Esophagus squamous epithelium (tissue), 5 donors: ENCODE measurements around the gene RUNDC3A. TPM values are rescaled to one million over a fixed set of nuclear protein-coding genes. Genes with fewer than 3 reads are reported as not detected.

Experiments used
- DNase-seq: peaks from one replicate; lab custom pipeline; 2025; lab: John Stamatoyannopoulos, UW
- H3K27ac ChIP-seq, 4 donors: fragments of 200-600 bp; sonication (generic); one replicate each; pipeline ENCODE4 v1.5.1; 2016 to 2019; ENCODE audit warnings: mild to moderate bottlenecking in 1 of 4
- H3K27me3 ChIP-seq, 4 donors: fragments of 200-600 bp; sonication (generic); 1 replicate in 3 of 4; 2 replicates in 1 of 4; pipeline versions ENCODE4 v1.5.1 to v1.6.0; 2017 to 2021; ENCODE audit warnings: antibody characterized with exemption in 1 of 4
- H3K36me3 ChIP-seq, 3 donors: fragments of 200-600 bp; sonication (generic); one replicate each; pipeline ENCODE4 v1.5.1; 2016 to 2019
- H3K4me1 ChIP-seq, 3 donors: fragments of 200-600 bp; sonication (generic); one replicate each; pipeline ENCODE4 v1.5.1; 2017 to 2019
- H3K4me3 ChIP-seq, 4 donors: fragments of 200-600 bp; sonication (generic); 1 replicate in 3 of 4; 2 replicates in 1 of 4; pipeline ENCODE4 v1.5.1; 2016 to 2019; ENCODE audit warnings: mild to moderate bottlenecking in 2 of 4, moderate library complexity in 1 of 4
- H3K9me3 ChIP-seq, 3 donors: fragments of 200-600 bp; sonication (generic); one replicate each; pipeline ENCODE4 v1.5.1; 2016 to 2019
- POLR2A ChIP-seq, 4 donors: fragments of 450-650 bp; IDR thresholded peaks; one replicate each; pipeline ENCODE4 v1.6.1; 2017; ENCODE audit warnings: antibody characterized with exemption in 4 of 4, mild to moderate bottlenecking in 4 of 4, moderate library complexity in 3 of 4
- WGBS, 2 donors: methylation state at CpG; one replicate each; pipeline ENCODE4 v1.1.5; 2018; 5-methylcytosine and 5-hydroxymethylcytosine counted together
- intact Hi-C: fragments of 100-400 bp; cut with DNase I; formaldehyde crosslinking; loops from one replicate; pipeline ENCODE4 v1.15.0; 2022
- total RNA-seq, 4 donors: library from RNA; depleted of rRNA; stranded (reverse); fragments of >200 nt; gene quantifications; one replicate each; pipeline ENCODE4 v1.1.0, GENCODE V29; 2016
- TF ChIP-seq, protein P1 (sequence below), 6 experiments: fragments of 450-650 bp in 4 of 6; fragments of 200-600 bp in 2 of 6; sonication (generic) in 2 of 6; IDR thresholded peaks; one replicate each; pipeline ENCODE4 v1.5.1; 2016 to 2019; ENCODE audit warnings: antibody characterized with exemption in 6 of 6, mild to moderate bottlenecking in 4 of 6, moderate library complexity in 4 of 6
- donor health status: DM: yes; HTN: yes; CAD: no.

RUNDC3A gene
- total RNA-seq, 4 donors from 2014 or later = 0.23 to 1.1 (median 0.81) TPM

DNA sequence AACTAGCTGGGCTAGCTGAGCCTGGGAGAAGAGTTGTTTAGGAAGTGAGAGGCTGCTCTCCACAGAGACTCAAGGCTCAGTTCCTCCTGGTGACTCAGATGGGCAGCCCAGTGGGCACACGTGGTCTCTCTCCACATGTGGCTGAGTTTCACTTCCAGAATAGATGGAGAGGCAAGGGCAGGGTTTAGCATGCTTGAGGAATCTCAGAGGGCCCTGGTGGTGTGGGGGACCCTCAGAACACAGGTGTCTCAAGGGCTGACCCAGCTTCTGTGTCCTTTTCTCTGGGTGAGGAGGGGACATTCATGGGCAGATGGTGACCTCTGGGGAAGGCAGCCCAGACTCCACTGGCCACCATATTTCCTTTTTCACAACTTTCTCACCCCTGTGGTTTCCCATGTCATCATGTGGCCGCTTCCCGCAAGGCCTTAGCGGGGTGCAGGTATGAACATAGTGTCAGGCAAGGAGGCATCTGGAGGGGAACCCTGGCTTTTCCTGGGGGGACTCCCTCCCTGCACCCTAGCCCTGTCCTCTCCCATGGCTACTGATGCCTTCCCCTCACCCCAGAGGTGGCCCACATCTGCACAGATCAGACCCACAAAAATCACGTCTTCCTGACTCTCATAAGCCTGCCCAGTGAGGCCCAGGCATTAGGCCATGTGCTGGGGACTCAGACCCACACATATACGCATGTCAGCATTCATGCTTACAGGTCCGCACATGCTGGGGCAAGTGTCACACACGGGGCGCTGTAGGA is 40.0 kb downstream of the RUNDC3A start:
- peaks cover 32 to 51% (median 35%) of the 10 kb centered on the region in 3 donors for H3K36me3 ChIP-seq
- peaks cover 36 to 73% (median 38%) of the 10 kb centered on the region in 3 donors for H3K4me1 ChIP-seq

DNA sequence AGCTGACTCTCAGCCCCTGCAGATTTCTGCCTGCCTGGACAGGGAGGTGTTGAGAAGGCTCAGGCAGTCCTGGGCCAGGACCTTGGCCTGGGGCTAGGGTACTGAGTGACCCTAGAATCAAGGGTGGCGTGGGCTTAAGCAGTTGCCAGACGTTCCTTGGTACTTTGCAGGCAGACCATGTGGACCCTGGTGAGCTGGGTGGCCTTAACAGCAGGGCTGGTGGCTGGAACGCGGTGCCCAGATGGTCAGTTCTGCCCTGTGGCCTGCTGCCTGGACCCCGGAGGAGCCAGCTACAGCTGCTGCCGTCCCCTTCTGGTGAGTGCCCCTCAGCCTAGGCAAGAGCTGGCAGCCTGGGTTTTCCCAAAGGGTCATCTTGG is 40.6 kb downstream of the RUNDC3A start:
- Histone ChIP-seq H3K36me3 (peaks cover 32 to 53% (median 35%) of the 10 kb centered on the region in 3 donors), H3K27me3 (no peaks in the 10 kb centered on the region), H3K4me1 (peaks cover 32 to 70% (median 34%) of the 10 kb centered on the region in 3 donors), H3K4me3 (peak overlapping the region in 1 of 4 donors; percentile 10), H3K9me3 (no peaks in the 10 kb centered on the region), H3K27ac (peak overlapping the region; percentile 96 to 100 (median 98))
- intact Hi-C loops = no loop called here
- TF ChIP-seq POLR2A (IDR thresholded peaks at IDR 0.05) = no peak
- TF ChIP-seq, protein P1, sequence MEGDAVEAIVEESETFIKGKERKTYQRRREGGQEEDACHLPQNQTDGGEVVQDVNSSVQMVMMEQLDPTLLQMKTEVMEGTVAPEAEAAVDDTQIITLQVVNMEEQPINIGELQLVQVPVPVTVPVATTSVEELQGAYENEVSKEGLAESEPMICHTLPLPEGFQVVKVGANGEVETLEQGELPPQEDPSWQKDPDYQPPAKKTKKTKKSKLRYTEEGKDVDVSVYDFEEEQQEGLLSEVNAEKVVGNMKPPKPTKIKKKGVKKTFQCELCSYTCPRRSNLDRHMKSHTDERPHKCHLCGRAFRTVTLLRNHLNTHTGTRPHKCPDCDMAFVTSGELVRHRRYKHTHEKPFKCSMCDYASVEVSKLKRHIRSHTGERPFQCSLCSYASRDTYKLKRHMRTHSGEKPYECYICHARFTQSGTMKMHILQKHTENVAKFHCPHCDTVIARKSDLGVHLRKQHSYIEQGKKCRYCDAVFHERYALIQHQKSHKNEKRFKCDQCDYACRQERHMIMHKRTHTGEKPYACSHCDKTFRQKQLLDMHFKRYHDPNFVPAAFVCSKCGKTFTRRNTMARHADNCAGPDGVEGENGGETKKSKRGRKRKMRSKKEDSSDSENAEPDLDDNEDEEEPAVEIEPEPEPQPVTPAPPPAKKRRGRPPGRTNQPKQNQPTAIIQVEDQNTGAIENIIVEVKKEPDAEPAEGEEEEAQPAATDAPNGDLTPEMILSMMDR (IDR thresholded peaks at IDR 0.05) = no peak
- WGBS, 2 donors = 66% methylated on average over 2 of the region's 6 CpGs; no CpG with 5 or more reads in 1 of the 2 donors
- DNase-seq = no peak

More for the DNA sequence above, 40.0 kb downstream of the RUNDC3A start:
- H3K4me3 ChIP-seq = no peak overlapping the region
- H3K9me3 ChIP-seq = no peaks in the 10 kb centered on the region
- DNase-seq = no peak
- H3K27me3 ChIP-seq = no peaks in the 10 kb centered on the region
- TF ChIP-seq POLR2A (IDR thresholded peaks at IDR 0.05) = no peak
- TF ChIP-seq, protein P1 (IDR thresholded peaks at IDR 0.05) = no peak
- 40 to 48% methylated on average over 6 to 7 of the region's 9 CpGs for WGBS, 2 donors
- intact Hi-C loops = no loop called here
- H3K27ac ChIP-seq = peak overlapping the region; percentile 96 to 100 (median 98)

DNA sequence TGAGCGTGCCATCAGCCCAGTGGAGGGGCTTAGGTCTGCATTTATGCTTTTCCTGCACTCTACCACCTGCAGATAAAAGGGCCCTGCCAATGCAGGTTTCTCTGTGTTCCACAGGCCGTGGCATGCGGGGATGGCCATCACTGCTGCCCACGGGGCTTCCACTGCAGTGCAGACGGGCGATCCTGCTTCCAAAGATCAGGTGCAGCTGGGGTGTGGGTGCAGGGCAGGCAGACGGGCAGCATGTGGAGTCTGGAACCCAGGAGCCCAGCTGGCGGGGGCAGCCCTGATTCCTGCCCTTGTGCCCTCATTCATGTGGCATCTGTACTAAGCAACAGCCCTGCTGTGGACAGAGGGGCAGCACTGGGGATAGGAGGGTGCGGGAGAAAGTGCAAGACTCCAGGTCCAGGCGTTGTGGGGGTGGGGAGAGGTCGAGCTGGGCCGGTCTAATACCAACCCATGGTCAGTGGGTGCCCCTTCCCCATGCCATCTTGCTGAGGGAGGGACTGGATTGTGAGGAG is 41.2 kb downstream of the RUNDC3A start:
- no peak for DNase-seq
- Histone ChIP-seq H3K27me3 (no peaks in the 10 kb centered on the region), H3K27ac (peak overlapping the region in 3 of 4 donors; percentile 97 to 100 (median 99)), H3K9me3 (no peaks in the 10 kb centered on the region), H3K4me3 (no peak overlapping the region), H3K4me1 (peaks cover 26 to 64% (median 27%) of the 10 kb centered on the region in 3 donors), H3K36me3 (peaks cover 32 to 53% (median 35%) of the 10 kb centered on the region in 3 donors)
- TF ChIP-seq, protein P1 (IDR thresholded peaks at IDR 0.05) = no peak
- TF ChIP-seq POLR2A (IDR thresholded peaks at IDR 0.05) = no peak
- intact Hi-C loops = no loop called here
- 69% methylated on average over 3 of the region's 12 CpGs; no CpG with 5 or more reads in 1 of the 2 donors for WGBS, 2 donors

DNA sequence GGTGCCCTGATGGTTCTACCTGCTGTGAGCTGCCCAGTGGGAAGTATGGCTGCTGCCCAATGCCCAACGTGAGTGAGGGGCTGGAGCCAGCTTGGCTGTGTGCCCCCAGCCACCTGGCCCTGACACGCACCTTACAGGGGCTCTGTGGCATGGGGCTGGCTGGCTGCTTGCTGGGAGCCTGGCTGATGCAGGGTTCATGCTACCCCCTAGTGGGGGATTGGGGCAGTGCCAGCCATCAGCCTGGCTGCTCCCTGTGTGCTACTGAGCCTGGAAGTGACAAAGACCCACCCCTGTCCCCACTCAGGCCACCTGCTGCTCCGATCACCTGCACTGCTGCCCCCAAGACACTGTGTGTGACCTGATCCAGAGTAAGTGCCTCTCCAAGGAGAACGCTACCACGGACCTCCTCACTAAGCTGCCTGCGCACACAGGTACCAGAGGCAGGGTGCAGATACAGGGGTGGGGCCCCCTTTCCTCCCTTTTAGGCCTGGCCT is 42.4 kb downstream of the RUNDC3A start:
- peaks cover 32 to 53% (median 35%) of the 10 kb centered on the region in 3 donors for H3K36me3 ChIP-seq
- H3K27ac ChIP-seq = no peak overlapping the region
- H3K4me3 ChIP-seq = no peak overlapping the region
- WGBS, 2 donors = 0 to 90% methylated on average over 1 to 2 of the region's 6 CpGs
- TF ChIP-seq, protein P1 (IDR thresholded peaks at IDR 0.05) = peak; percentile 59 to 81 (median 66)
- no peak for TF ChIP-seq POLR2A (IDR thresholded peaks at IDR 0.05)
- DNase-seq = no peak
- intact Hi-C loops = no loop called here
- H3K4me1 ChIP-seq = peaks cover 24 to 58% (median 24%) of the 10 kb centered on the region in 3 donors
- H3K27me3 ChIP-seq = no peaks in the 10 kb centered on the region
- H3K9me3 ChIP-seq = no peaks in the 10 kb centered on the region

DNA sequence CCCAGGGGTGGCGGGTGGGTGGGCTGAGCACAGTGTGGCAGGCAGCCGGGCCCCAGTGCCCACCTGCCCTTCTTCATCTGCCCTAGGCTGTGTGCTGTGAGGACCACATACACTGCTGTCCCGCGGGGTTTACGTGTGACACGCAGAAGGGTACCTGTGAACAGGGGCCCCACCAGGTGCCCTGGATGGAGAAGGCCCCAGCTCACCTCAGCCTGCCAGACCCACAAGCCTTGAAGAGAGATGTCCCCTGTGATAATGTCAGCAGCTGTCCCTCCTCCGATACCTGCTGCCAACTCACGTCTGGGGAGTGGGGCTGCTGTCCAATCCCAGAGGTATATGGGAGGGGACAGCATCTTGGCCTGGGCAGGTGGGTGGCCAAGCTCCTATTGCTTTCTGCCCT is 43.1 kb downstream of the RUNDC3A start:
- H3K27me3 ChIP-seq = no peaks in the 10 kb centered on the region
- H3K27ac ChIP-seq = no peak overlapping the region
- H3K36me3 ChIP-seq = peaks cover 32 to 53% (median 35%) of the 10 kb centered on the region in 3 donors
- no peak overlapping the region for H3K4me3 ChIP-seq
- intact Hi-C loops = no loop called here
- no peak for DNase-seq
- peaks cover 17 to 52% (median 18%) of the 10 kb centered on the region in 3 donors for H3K4me1 ChIP-seq
- no peaks in the 10 kb centered on the region for H3K9me3 ChIP-seq
- TF ChIP-seq, protein P1 (IDR thresholded peaks at IDR 0.05) = no peak
- no peak for TF ChIP-seq POLR2A (IDR thresholded peaks at IDR 0.05)
- 70% methylated on average over 3 of the region's 8 CpGs; no CpG with 5 or more reads in 1 of the 2 donors for WGBS, 2 donors
